K562 (cell line): ENCODE measurements around the gene FAF2. TPM values are rescaled to one million over a fixed set of nuclear protein-coding genes. Genes with fewer than 3 reads are reported as not detected.

Experiments
- ARHGAP35 ChIP-seq: fragments of 450-650 bp; IDR thresholded peaks from 2 replicates; pipeline ENCODE4 v1.6.1; 2018; ENCODE audit not compliant: partially characterized antibody
- BRD4 ChIP-seq: fragments of 200-600 bp; sonication (generic); IDR thresholded peaks from 2 replicates; pipeline ENCODE4 v1.6.1; 2017; ENCODE audit warnings: inconsistent platforms
- FOXM1 ChIP-seq, 2 experiments: fragments of 450-650 bp in 1 of 2; sonication (generic) in 1 of 2; formaldehyde crosslinking in 1 of 2; IDR thresholded peaks; 2 replicates each; pipeline versions ENCODE4 v1.6.1 to v1.9.0; 2017 to 2022; ENCODE audit warnings: low read depth in 2 of 2, mild to moderate bottlenecking in 2 of 2, missing genetic modification reagents in 1 of 2, moderate library complexity in 1 of 2
- FOXP1 ChIP-seq: sonication (generic); formaldehyde crosslinking; IDR thresholded peaks from 2 replicates; pipeline ENCODE4 v1.8.0; 2022; ENCODE audit warnings: mild to moderate bottlenecking, missing genetic modification reagents
- HLTF ChIP-seq: fragments of 450-650 bp; IDR thresholded peaks from 2 replicates; pipeline ENCODE4 v1.6.1; 2016
- PATZ1 ChIP-seq: fragments of 250-450 bp; sonication (Bioruptor Pico); IDR thresholded peaks from 2 replicates; pipeline ENCODE4 v1.5.0; 2020; ENCODE audit warnings: mild to moderate bottlenecking, borderline replicate concordance
- RB1 ChIP-seq: fragments of 450-650 bp; IDR thresholded peaks from 2 replicates; pipeline ENCODE4 v1.6.1; 2017; ENCODE audit warnings: low read depth, mild to moderate bottlenecking
- RBM22 ChIP-seq: fragments of 200-400 bp; formaldehyde crosslinking; IDR thresholded peaks from 2 replicates; pipeline ENCODE4 v1.6.1; 2018; ENCODE audit warnings: low read length, low read depth; ENCODE audit not compliant: poor library complexity, severe bottlenecking
- SP1 ChIP-seq: sonication (generic); formaldehyde crosslinking; IDR thresholded peaks from 2 replicates; pipeline ENCODE4 v1.8.1; 2022; ENCODE audit warnings: mild to moderate bottlenecking, missing genetic modification reagents
- TAF1 ChIP-seq: IDR thresholded peaks from 2 replicates; pipeline ENCODE4 v1.6.1; 2011; ENCODE audit warnings: mild to moderate bottlenecking, low read length, moderate library complexity; ENCODE audit not compliant: insufficient read depth, control insufficient read depth, severe bottlenecking; ENCODE audit errors: extremely low read depth
- TEAD1 ChIP-seq, 2 experiments: fragments of 450-650 bp in 1 of 2; sonication (generic) in 1 of 2; formaldehyde crosslinking; IDR thresholded peaks; 2 replicates each; pipeline versions ENCODE4 v1.4.0 to v1.8.0; 2020 to 2022; ENCODE audit warnings: mild to moderate bottlenecking in 2 of 2, missing genetic modification reagents in 1 of 2
- XRCC4 ChIP-seq: IDR thresholded peaks from one replicate; pipeline ENCODE4 v1.6.1; 2011; ENCODE audit not compliant: insufficient read depth, insufficient read length; ENCODE audit errors: extremely low read depth
- ZBTB26 ChIP-seq: fragments of 450-650 bp; formaldehyde crosslinking; IDR thresholded peaks from 2 replicates; pipeline ENCODE4 v1.4.0; 2022; ENCODE audit warnings: missing genetic modification characterization
- ZNF146 ChIP-seq: IDR thresholded peaks from one replicate; pipeline ENCODE4 v1.6.1; 2018; ENCODE audit warnings: missing compliant biosample characterization; ENCODE audit not compliant: unreplicated experiment
- ZNF197 ChIP-seq: fragments of 200-800 bp; sonication (Bioruptor generic); IDR thresholded peaks from 2 replicates; pipeline ENCODE4 v1.6.1; 2016; ENCODE audit warnings: low read depth, missing genetic modification characterization, missing compliant biosample characterization
- ZNF274 ChIP-seq: IDR thresholded peaks from 2 replicates; pipeline ENCODE4 v1.6.1; 2011; ENCODE audit warnings: low read depth, mild to moderate bottlenecking, low read length, moderate library complexity, borderline replicate concordance
- ZNF408 ChIP-seq: fragments of 250-450 bp; sonication (Bioruptor Pico); IDR thresholded peaks from 2 replicates; pipeline ENCODE4 v1.4.0; 2020; ENCODE audit warnings: low read depth, mild to moderate bottlenecking, moderate library complexity
- ZNF512 ChIP-seq: IDR thresholded peaks from 2 replicates; pipeline ENCODE4 v1.6.1; 2016; ENCODE audit warnings: missing genetic modification characterization, missing compliant biosample characterization
- ZNF518B ChIP-seq: fragments of 250-450 bp; sonication (Bioruptor Pico); IDR thresholded peaks from 2 replicates; pipeline ENCODE4 v1.5.0; 2021; ENCODE audit warnings: mild to moderate bottlenecking, moderate library complexity
- polyA plus RNA-seq, 8 experiments: library from polyadenylated mRNA; depleted of rRNA in 4 of 8; stranded (reverse) in 5 of 8; unstranded in 3 of 8; fragments of >200 nt; fragmentation: Nextera tagmentation in 2 of 8; fragmentation: Illumina TruSeq in 1 of 8; extraction: Ambion mirVana in 2 of 8; extraction: Trizol in 1 of 8; gene quantifications; 2 replicates each; pipeline versions ENCODE4 v1.2.1 to v1.2.3, GENCODE V29; 2011 to 2014; ENCODE audit warnings: inconsistent platforms in 1 of 8, missing spikeins in 1 of 8
- total RNA-seq, 7 experiments: library from RNA; depleted of rRNA in 6 of 7; stranded (reverse); fragments of >200 nt in 6 of 7; fragmentation: Illumina TruSeq in 2 of 7; extraction: Trizol in 2 of 7; gene quantifications; 2 replicates each; pipeline versions ENCODE4 v1.2.1 to v1.2.3, GENCODE V29; 2011 to 2021; ENCODE audit warnings: low replicate concordance in 1 of 7

The FAF2 gene
- total and polyA plus RNA-seq, 9 of the 15 experiments (the other 6 are each of a cell fraction or from before 2014, with no cell fraction given): 25.0 to 44.6 (median 36.1) TPM

- TF ChIP-seq ZNF274 (no peak), TEAD1 (CRISPR knock-in tag; IDR thresholded peaks at IDR 0.05) (peak in 1 of 2 experiments; percentile 52; a peak in 1 of 4 replicates), BRD4 (peak; percentile 90), ZNF197 (CRISPR knock-in tag) (no peak), ZNF512 (tag) (no peak), ZNF146 (CRISPR knock-in tag) (no peak), FOXM1 (IDR thresholded peaks at IDR 0.05; ENCODE audit: low read depth) (no peak), FOXM1 (CRISPR knock-in tag; IDR thresholded peaks at IDR 0.05; ENCODE audit: low read depth) (no peak; the same call in 1 of the 2 replicates), ZNF408 (CRISPR knock-in tag) (no peak), RB1 (peak; percentile 74), SP1 (peak; percentile 91), HLTF (no peak), XRCC4 (no peak), TAF1 (peak; percentile 93), ZNF518B (no peak), RBM22 (no peak), FOXP1 (CRISPR knock-in tag) (no peak), ZBTB26 (CRISPR knock-in tag) (no peak), ARHGAP35 (no peak), PATZ1 (CRISPR knock-in tag) (no peak)
Measured at GRCh38 chr5:176447978-176448608, at the start of gene FAF2 (continued).
